ENCODE results near the gene BTBD9.

GRCh38 chr6:38507173-38507572, 132.6 kb downstream of the BTBD9 start:
- no peak for TF ChIP-seq POLR2AphosphoS5 (IDR thresholded peaks at IDR 0.05)
- no peak for TF ChIP-seq POLR2A (IDR thresholded peaks at IDR 0.05)
- no peak for TF ChIP-seq CTCF (IDR thresholded peaks at IDR 0.05)
